HepG2 (cell line): ENCODE data around the gene STH. TPM values are rescaled to one million over a fixed set of nuclear protein-coding genes. Genes with fewer than 3 reads are reported as not detected.

Experiments used
- ATAD3A ChIP-seq: sonication (generic); formaldehyde crosslinking; IDR thresholded peaks from 2 replicates; pipeline ENCODE4 v1.4.0; 2020; ENCODE audit warnings: missing genetic modification reagents
- BCL6 ChIP-seq: IDR thresholded peaks from 2 replicates; pipeline ENCODE4 v1.6.1; 2016; ENCODE audit warnings: missing genetic modification reagents, missing compliant biosample characterization
- DPF2 ChIP-seq: sonication (generic); formaldehyde crosslinking; IDR thresholded peaks from 2 replicates; pipeline ENCODE4 v1.4.0; 2020; ENCODE audit warnings: mild to moderate bottlenecking, low read depth, missing genetic modification reagents, borderline replicate concordance
- EP300 ChIP-seq, 3 experiments: sonication (generic) in 1 of 3; formaldehyde crosslinking in 1 of 3; IDR thresholded peaks; 2 replicates each; pipeline versions ENCODE4 v1.5.1 to v1.6.1; 2011 to 2020; ENCODE audit warnings: low read depth in 2 of 3, low read length in 2 of 3, borderline replicate concordance in 1 of 3, improper control_type of control experiment in 1 of 3, mild to moderate bottlenecking in 1 of 3, missing genetic modification reagents in 1 of 3, moderate library complexity in 1 of 3
- HOMEZ ChIP-seq: IDR thresholded peaks from 2 replicates; pipeline ENCODE4 v1.6.1; 2016; ENCODE audit warnings: low read depth
- JUN ChIP-seq: sonication (generic); formaldehyde crosslinking; IDR thresholded peaks from 2 replicates; pipeline ENCODE4 v1.4.0; 2020; ENCODE audit warnings: mild to moderate bottlenecking, missing genetic modification reagents
- MAX ChIP-seq: IDR thresholded peaks from 2 replicates; pipeline ENCODE4 v1.6.1; 2012; ENCODE audit warnings: inconsistent platforms
- MZF1 ChIP-seq: sonication (generic); formaldehyde crosslinking; IDR thresholded peaks from 2 replicates; pipeline ENCODE4 v1.8.1; 2023; ENCODE audit warnings: mild to moderate bottlenecking, missing genetic modification reagents, borderline replicate concordance
- NR2C2 ChIP-seq: sonication (generic); formaldehyde crosslinking; IDR thresholded peaks from 2 replicates; pipeline ENCODE4 v1.4.0; 2020; ENCODE audit warnings: missing genetic modification reagents, mild to moderate bottlenecking, moderate library complexity, borderline replicate concordance
- PAX8 ChIP-seq: sonication (generic); formaldehyde crosslinking; IDR thresholded peaks from 2 replicates; pipeline ENCODE4 v1.8.0; 2022; ENCODE audit warnings: mild to moderate bottlenecking, missing genetic modification reagents, borderline replicate concordance
- REST ChIP-seq, 2 experiments: IDR thresholded peaks; 2 replicates each; pipeline ENCODE4 v1.6.1; 2011 to 2012; ENCODE audit warnings: low read length in 2 of 2, borderline replicate concordance in 1 of 2, low read depth in 1 of 2, mild to moderate bottlenecking in 1 of 2, moderate library complexity in 1 of 2
- SP5 ChIP-seq: IDR thresholded peaks from 2 replicates; pipeline ENCODE4 v1.6.1; 2016; ENCODE audit warnings: low read depth, borderline replicate concordance
- TEAD3 ChIP-seq: optimal IDR thresholded peaks from 2 replicates; pipeline ENCODE3; 2016; ENCODE audit warnings: borderline replicate concordance
- ZBTB1 ChIP-seq: sonication (generic); formaldehyde crosslinking; IDR thresholded peaks from 2 replicates; pipeline ENCODE4 v1.4.0; 2020; ENCODE audit warnings: missing genetic modification reagents, borderline replicate concordance
- ZBTB14 ChIP-seq: sonication (generic); formaldehyde crosslinking; IDR thresholded peaks from 2 replicates; pipeline ENCODE4 v1.4.0; 2020; ENCODE audit warnings: missing genetic modification reagents
- ZBTB2 ChIP-seq: sonication (generic); formaldehyde crosslinking; IDR thresholded peaks from 2 replicates; pipeline ENCODE4 v1.8.0; 2022; ENCODE audit warnings: low read depth, missing genetic modification reagents
- ZNF468 ChIP-seq: sonication (generic); formaldehyde crosslinking; IDR thresholded peaks from 2 replicates; pipeline ENCODE4 v1.8.0; 2022; ENCODE audit warnings: mild to moderate bottlenecking, moderate library complexity, missing genetic modification reagents
- ZNF670 ChIP-seq: sonication (generic); formaldehyde crosslinking; IDR thresholded peaks from 2 replicates; pipeline ENCODE4 v1.8.0; 2022; ENCODE audit warnings: mild to moderate bottlenecking, missing genetic modification reagents, borderline replicate concordance
- ZNF768 ChIP-seq: sonication (generic); formaldehyde crosslinking; IDR thresholded peaks from 2 replicates; pipeline ENCODE4 v1.4.0; 2020; ENCODE audit warnings: missing genetic modification reagents
- ZNF83 ChIP-seq: sonication (generic); formaldehyde crosslinking; IDR thresholded peaks from 2 replicates; pipeline ENCODE4 v1.4.0; 2020; ENCODE audit warnings: missing genetic modification reagents, mild to moderate bottlenecking, borderline replicate concordance
- ZSCAN20 ChIP-seq: sonication (generic); formaldehyde crosslinking; IDR thresholded peaks from 2 replicates; pipeline ENCODE4 v1.4.0; 2020; ENCODE audit warnings: missing genetic modification reagents, mild to moderate bottlenecking, borderline replicate concordance
- polyA plus RNA-seq, 8 experiments: library from polyadenylated mRNA; depleted of rRNA in 3 of 8; stranded (reverse) in 7 of 8; unstranded in 1 of 8; fragments of >200 nt; fragmentation: Illumina TruSeq in 4 of 8; extraction: Trizol in 4 of 8; gene quantifications; 2 replicates each; pipeline versions ENCODE4 v1.2.1 to v1.2.3, GENCODE V29; 2011 to 2016; ENCODE audit warnings: low read depth in 4 of 8, missing spikeins in 1 of 8, mixed read lengths in 1 of 8; ENCODE audit not compliant: insufficient read depth in 1 of 8
- total RNA-seq, 5 experiments: library from RNA; depleted of rRNA; stranded (reverse); fragments of >200 nt; fragmentation: Illumina TruSeq; extraction: Trizol; gene quantifications; 2 replicates each; pipeline ENCODE4 v1.2.3, GENCODE V29; 2016; ENCODE audit warnings: low read depth in 1 of 5

Gene STH
- total and polyA plus RNA-seq, 2 of the 13 experiments (the other 11 are each of a cell fraction or from before 2014, with no cell fraction given): not detected

- no peak for TF ChIP-seq REST (IDR thresholded peaks at IDR 0.05; ENCODE audit: borderline replicate concordance in 1 of 2, low read depth in 1 of 2, low read length in 2 of 2)
- peak; percentile 38; the same call in 1 of the 2 replicates for TF ChIP-seq ZNF768 (CRISPR knock-in tag)
- TF ChIP-seq BCL6: peak; percentile 54
- peak; percentile 71; the same call in 1 of the 2 replicates for TF ChIP-seq ZNF670
- TF ChIP-seq ZBTB2 (CRISPR knock-in tag): no peak
- TF ChIP-seq SP5 (CRISPR knock-in tag): peak; percentile 73; the same call in 1 of the 2 replicates
- TF ChIP-seq ZNF468 (CRISPR knock-in tag): no peak
- TF ChIP-seq ZBTB1 (CRISPR knock-in tag): no peak
- TF ChIP-seq DPF2 (CRISPR knock-in tag): no peak; the same call in 1 of the 2 replicates
- TF ChIP-seq NR2C2 (CRISPR knock-in tag): no peak
- TF ChIP-seq ZNF83 (CRISPR knock-in tag): no peak
- TF ChIP-seq PAX8 (CRISPR knock-in tag): no peak
- no peak; a peak in 1 of 4 replicates for TF ChIP-seq EP300 (IDR thresholded peaks at IDR 0.05; ENCODE audit: low read depth in 2 of 2, low read length in 2 of 2)
- TF ChIP-seq EP300 (CRISPR knock-in tag; IDR thresholded peaks at IDR 0.05; ENCODE audit: borderline replicate concordance): peak; percentile 31; the same call in 1 of the 2 replicates
- no peak for TF ChIP-seq JUN (CRISPR knock-in tag)
- TF ChIP-seq TEAD3 (CRISPR knock-in tag): peak; percentile 1
- TF ChIP-seq HOMEZ: no peak
- TF ChIP-seq MZF1 (CRISPR knock-in tag): no peak
- no peak for TF ChIP-seq ZSCAN20 (CRISPR knock-in tag)
- TF ChIP-seq ATAD3A (CRISPR knock-in tag): no peak
- peak; percentile 23; the same call in 1 of the 2 replicates for TF ChIP-seq MAX
- 0 out of 2 replicates have a peak, but pooled peaks have one; percentile 29 for TF ChIP-seq ZBTB14 (CRISPR knock-in tag)
Observed at GRCh38 chr17:46013502-46014165, 14.6 kb downstream of the STH start (continued).
